ENCODE measurements around the gene CD40. TPM values are rescaled to one million over a fixed set of nuclear protein-coding genes. Genes with fewer than 3 reads are reported as not detected.

The CD40 gene
- total RNA-seq, 1 experiment from 2014 or later = 7.8 TPM

DNA sequence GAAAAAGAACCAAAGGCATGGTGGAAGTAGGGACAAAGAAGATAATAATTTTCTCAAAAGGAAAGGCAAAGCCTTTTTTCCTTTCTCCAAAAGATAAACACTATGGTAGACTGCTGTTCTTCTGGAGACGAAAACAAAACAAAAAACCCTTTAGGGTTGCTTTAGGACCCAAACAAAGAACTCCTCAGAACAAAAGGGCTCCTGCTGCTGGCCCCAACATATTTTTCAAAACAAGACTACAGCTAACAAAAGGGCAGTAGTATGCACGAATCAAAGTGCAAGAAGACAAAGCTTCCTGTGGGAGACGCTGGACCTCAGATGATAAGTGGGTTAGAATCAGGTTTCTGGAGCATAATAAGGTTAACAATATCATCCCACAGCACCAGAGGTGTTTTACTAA, 44.1 kb upstream of the CD40 start:
- DNase-seq = no peak
- no peak overlapping the region for H3K9ac ChIP-seq (ENCODE audit: extremely low read depth, insufficient read length, low read length)
- peaks cover 17% of the 10 kb centered on the region for H3K4me1 ChIP-seq (ENCODE audit: insufficient read depth, low read length)
- no peak overlapping the region for H3K56ac ChIP-seq (ENCODE audit: insufficient read length, low read depth, low read length)
- H3K27me3 ChIP-seq (ENCODE audit: insufficient read depth, low read length) = no peaks in the 10 kb centered on the region
- H2BK20ac ChIP-seq (ENCODE audit: low read depth, low read length, poor library complexity, severe bottlenecking) = no peak overlapping the region
- no peak overlapping the region for H3K4ac ChIP-seq (ENCODE audit: low read depth, low read length)
- no peak overlapping the region for H2BK15ac ChIP-seq (ENCODE audit: low read depth, low read length)
- no peaks in the 10 kb centered on the region for H3K23me2 ChIP-seq (ENCODE audit: insufficient read length, low read depth, low read length, poor library complexity, severe bottlenecking)
- no peaks in the 10 kb centered on the region; the same call in 1 of the 2 replicates for H3K79me2 ChIP-seq (ENCODE audit: insufficient read depth, low read length)
- H2BK5ac ChIP-seq (ENCODE audit: insufficient read length, low read length) = no peak overlapping the region
- H3K4me2 ChIP-seq (ENCODE audit: insufficient read depth, insufficient read length, low read length) = no peak overlapping the region
- no peaks in the 10 kb centered on the region for H3K27me3 Mint-ChIP-seq (ENCODE audit: low read depth)
- no peak overlapping the region for H3T11ph ChIP-seq (ENCODE audit: low read length)
- peak overlapping the region in 1 of 2 experiments; percentile 14; a peak in 1 of 5 replicates for H3K4me3 Mint-ChIP-seq
- H3K14ac ChIP-seq (ENCODE audit: insufficient read depth, low read length) = no peak overlapping the region
- no peak overlapping the region for H4K8ac ChIP-seq (replicated peaks; ENCODE audit: insufficient read length, low read depth, low read length)
- H3K27ac ChIP-seq (ENCODE audit: insufficient read length, low read depth, low read length) = no peak overlapping the region
- H2AK5ac ChIP-seq (ENCODE audit: insufficient read length, low read length) = no peak overlapping the region
- H2AFZ ChIP-seq (ENCODE audit: low read length) = no peak overlapping the region
- WGBS (ENCODE audit: extremely low coverage, insufficient read length, low lambda C conversion rate) = no CpG with 5 or more reads among the region's 3 CpGs
- peak overlapping the region; percentile 36 to 78 (median 75); a peak in 4 of 7 replicates for H3K27ac Mint-ChIP-seq
- no peak overlapping the region for H4K5ac ChIP-seq (ENCODE audit: insufficient read length, low read depth, low read length)
- H3K9me3 ChIP-seq (ENCODE audit: control insufficient read depth, low read depth, low read length) = no peaks in the 10 kb centered on the region
- no peaks in the 10 kb centered on the region for H4K20me1 ChIP-seq (ENCODE audit: control insufficient read depth, insufficient read depth, insufficient read length)
- H3K36me3 Mint-ChIP-seq (ENCODE audit: insufficient read depth in 1 of 3, low read depth in 3 of 3) = peaks cover 9 to 29% (median 19%) of the 10 kb centered on the region in 3 experiments
- TF ChIP-seq, protein P1, sequence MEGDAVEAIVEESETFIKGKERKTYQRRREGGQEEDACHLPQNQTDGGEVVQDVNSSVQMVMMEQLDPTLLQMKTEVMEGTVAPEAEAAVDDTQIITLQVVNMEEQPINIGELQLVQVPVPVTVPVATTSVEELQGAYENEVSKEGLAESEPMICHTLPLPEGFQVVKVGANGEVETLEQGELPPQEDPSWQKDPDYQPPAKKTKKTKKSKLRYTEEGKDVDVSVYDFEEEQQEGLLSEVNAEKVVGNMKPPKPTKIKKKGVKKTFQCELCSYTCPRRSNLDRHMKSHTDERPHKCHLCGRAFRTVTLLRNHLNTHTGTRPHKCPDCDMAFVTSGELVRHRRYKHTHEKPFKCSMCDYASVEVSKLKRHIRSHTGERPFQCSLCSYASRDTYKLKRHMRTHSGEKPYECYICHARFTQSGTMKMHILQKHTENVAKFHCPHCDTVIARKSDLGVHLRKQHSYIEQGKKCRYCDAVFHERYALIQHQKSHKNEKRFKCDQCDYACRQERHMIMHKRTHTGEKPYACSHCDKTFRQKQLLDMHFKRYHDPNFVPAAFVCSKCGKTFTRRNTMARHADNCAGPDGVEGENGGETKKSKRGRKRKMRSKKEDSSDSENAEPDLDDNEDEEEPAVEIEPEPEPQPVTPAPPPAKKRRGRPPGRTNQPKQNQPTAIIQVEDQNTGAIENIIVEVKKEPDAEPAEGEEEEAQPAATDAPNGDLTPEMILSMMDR (conservative IDR thresholded peaks at IDR 0.05) = no peak
- H3K18ac ChIP-seq (ENCODE audit: insufficient read length, low read depth, low read length) = no peak overlapping the region
- H3K23ac ChIP-seq (ENCODE audit: insufficient read length, low read depth, low read length) = no peak overlapping the region
- no peaks in the 10 kb centered on the region for H3K9me3 Mint-ChIP-seq
- H2BK12ac ChIP-seq (ENCODE audit: insufficient read length, low read depth, low read length) = no peak overlapping the region
- peaks cover 3% of the 10 kb centered on the region for H3K79me1 ChIP-seq (ENCODE audit: insufficient read depth, low read depth, low read length, poor library complexity, severe bottlenecking)
- no peak overlapping the region for H4K91ac ChIP-seq (ENCODE audit: insufficient read length, low read depth, low read length)
- H3K4me1 Mint-ChIP-seq = peaks cover 18 to 19% of the 10 kb centered on the region in 2 experiments
- H2BK120ac ChIP-seq (ENCODE audit: low read depth, low read length, poor library complexity, severe bottlenecking) = no peak overlapping the region
